ENCODE measurements around the gene TSFM. TPM values are rescaled to one million over a fixed set of nuclear protein-coding genes. Genes with fewer than 3 reads are reported as not detected.

Gene TSFM
- total and polyA plus RNA-seq, 2 of the 4 experiments (the other 2 are of a cell fraction): 11.5 to 14.0 TPM

DNA sequence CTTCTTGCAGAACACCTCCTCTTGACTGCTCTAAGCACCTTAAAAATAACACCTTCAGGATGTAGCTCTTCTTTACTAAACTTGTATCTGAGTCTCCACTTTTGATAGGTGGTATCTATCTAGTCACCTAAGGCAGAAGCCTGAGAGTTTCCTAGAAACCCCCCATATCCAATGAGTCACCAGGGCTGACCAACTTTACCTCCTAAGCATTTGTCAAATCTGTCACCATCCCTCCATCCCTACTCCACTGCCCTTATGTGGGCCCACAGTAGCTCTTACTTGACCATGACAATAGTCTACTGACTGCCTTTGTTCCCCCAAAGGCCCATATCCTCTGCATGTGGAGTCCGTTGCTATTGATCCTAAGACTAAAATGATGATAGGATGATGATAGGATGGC, 20.0 kb downstream of the TSFM start:
- H3K14ac ChIP-seq (replicated peaks; ENCODE audit: low read depth, low read length): no peak overlapping the region
- H3K9ac ChIP-seq (ENCODE audit: low read depth, low read length): no peak overlapping the region
- H2AK5ac ChIP-seq (ENCODE audit: low read depth, low read length): no peak overlapping the region
- H3K9me3 ChIP-seq (ENCODE audit: control insufficient read depth, insufficient read depth, low read length): no peaks in the 10 kb centered on the region
- H3K4ac ChIP-seq (ENCODE audit: low read depth, low read length): no peak overlapping the region
- BruUV-seq (replicated peaks): no TSS peak
- H3K4me1 ChIP-seq (ENCODE audit: control insufficient read depth, insufficient read depth, low read length): no peaks in the 10 kb centered on the region
- no peaks in the 10 kb centered on the region; the same call in 1 of the 2 replicates for H4K20me1 ChIP-seq (ENCODE audit: insufficient read depth, low read length)
- H3K27me3 ChIP-seq (ENCODE audit: control insufficient read depth, insufficient read depth, low read length): no peaks in the 10 kb centered on the region
- H4K8ac ChIP-seq (ENCODE audit: low read depth in 2 of 2, low read length in 2 of 2): no peak overlapping the region
- CTCF ChIA-PET: interaction anchor here (0.7 to 2.2 kb wide), 11 partner anchors 8 to 105 kb away, joined by 3 to 13 read pairs (median 3); partner anchors contain the start of genes AVIL and TSFM
- ATAC-seq (ENCODE audit: low read depth): no peak
- no peak overlapping the region for H3K23ac ChIP-seq (ENCODE audit: low read depth, low read length)
- peaks cover 43% of the 10 kb centered on the region for H3K36me3 ChIP-seq (ENCODE audit: control insufficient read depth, insufficient read depth, low read length)
- H3K18ac ChIP-seq (ENCODE audit: low read depth, low read length): no peak overlapping the region
- no peak overlapping the region for H3K4me2 ChIP-seq (ENCODE audit: low read depth, low read length)
- H2BK20ac ChIP-seq (ENCODE audit: low read depth, low read length): no peak overlapping the region
- no CpG with 5 or more reads among the region's 1 CpG for WGBS, 2 experiments (ENCODE audit: extremely low coverage in 2 of 2, insufficient read length in 1 of 2)
- no peak for DNase-seq
- no peak overlapping the region for H4K5ac ChIP-seq (ENCODE audit: low read depth, low read length)
- H3K56ac ChIP-seq (ENCODE audit: extremely low read depth, insufficient read depth, low read length): no peak overlapping the region
- H2BK120ac ChIP-seq (ENCODE audit: low read depth, low read length): no peak overlapping the region
- H2BK15ac ChIP-seq (ENCODE audit: low read depth, low read length): no peak overlapping the region
- no peak overlapping the region for H2AK9ac ChIP-seq (replicated peaks; ENCODE audit: low read depth, low read length, poor library complexity)
- in situ Hi-C loops (cut with MboI; ENCODE audit: low sequenced_read_pairs) (no loop called here), dilution Hi-C loops (cut with HindIII; ENCODE audit: low sequenced_read_pairs, unreplicated experiment) (no loop called here), intact Hi-C loops (cut with micrococcal nuclease) (loop anchor here (1.0 kb wide), 1 partner anchor 103 kb away; no protein-coding TSS in a partner anchor)
- no peak overlapping the region for H3K4me3 ChIP-seq (ENCODE audit: insufficient read depth, low read depth, low read length)
- no peak for TF ChIP-seq MAZ (IDR thresholded peaks at IDR 0.05; ENCODE audit: borderline replicate concordance, low read depth, low read length)
- no peak for TF ChIP-seq NFE2L2 (IDR thresholded peaks at IDR 0.05; ENCODE audit: low read depth, low read length)
- no peak for TF ChIP-seq SMC3 (IDR thresholded peaks at IDR 0.05; ENCODE audit: low read depth, low read length)
- TF ChIP-seq, protein P1, sequence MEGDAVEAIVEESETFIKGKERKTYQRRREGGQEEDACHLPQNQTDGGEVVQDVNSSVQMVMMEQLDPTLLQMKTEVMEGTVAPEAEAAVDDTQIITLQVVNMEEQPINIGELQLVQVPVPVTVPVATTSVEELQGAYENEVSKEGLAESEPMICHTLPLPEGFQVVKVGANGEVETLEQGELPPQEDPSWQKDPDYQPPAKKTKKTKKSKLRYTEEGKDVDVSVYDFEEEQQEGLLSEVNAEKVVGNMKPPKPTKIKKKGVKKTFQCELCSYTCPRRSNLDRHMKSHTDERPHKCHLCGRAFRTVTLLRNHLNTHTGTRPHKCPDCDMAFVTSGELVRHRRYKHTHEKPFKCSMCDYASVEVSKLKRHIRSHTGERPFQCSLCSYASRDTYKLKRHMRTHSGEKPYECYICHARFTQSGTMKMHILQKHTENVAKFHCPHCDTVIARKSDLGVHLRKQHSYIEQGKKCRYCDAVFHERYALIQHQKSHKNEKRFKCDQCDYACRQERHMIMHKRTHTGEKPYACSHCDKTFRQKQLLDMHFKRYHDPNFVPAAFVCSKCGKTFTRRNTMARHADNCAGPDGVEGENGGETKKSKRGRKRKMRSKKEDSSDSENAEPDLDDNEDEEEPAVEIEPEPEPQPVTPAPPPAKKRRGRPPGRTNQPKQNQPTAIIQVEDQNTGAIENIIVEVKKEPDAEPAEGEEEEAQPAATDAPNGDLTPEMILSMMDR (conservative IDR thresholded peaks at IDR 0.05; ENCODE audit: low read depth, low read length): no peak
- TF ChIP-seq CHD1 (IDR thresholded peaks at IDR 0.05; ENCODE audit: low read depth, low read length): no peak
- no peak for TF ChIP-seq RAD21 (IDR thresholded peaks at IDR 0.05; ENCODE audit: low read length)
- TF ChIP-seq MXI1 (IDR thresholded peaks at IDR 0.05; ENCODE audit: borderline replicate concordance, low read depth, low read length): no peak
- no peak for TF ChIP-seq RCOR1 (IDR thresholded peaks at IDR 0.05; ENCODE audit: insufficient replicate concordance, low read length)
- no peak overlapping the region for H3K27ac ChIP-seq (ENCODE audit: insufficient read depth, low read length)
- no peak overlapping the region for H4K91ac ChIP-seq (ENCODE audit: insufficient read depth, low read depth, low read length)
- no peak overlapping the region for H2AFZ ChIP-seq (replicated peaks; ENCODE audit: low read length, poor library complexity)
- H3K9me1 ChIP-seq (ENCODE audit: insufficient read depth, low read length): 0 out of 2 replicates have a peak, but pooled peaks cover 2% of the 10 kb centered on the region
- POLR2A ChIA-PET (ENCODE audit: unreplicated experiment): no interaction called here
- H2BK5ac ChIP-seq (ENCODE audit: low read depth, low read length, poor library complexity, severe bottlenecking): no peak overlapping the region
- H3K79me1 ChIP-seq (ENCODE audit: low read depth in 1 of 2, low read length in 2 of 2): 0 out of 4 replicates have a peak, but pooled peaks cover 0 to 3% of the 10 kb centered on the region in 2 experiments
